ENCODE results near the gene STK26.
"Not testable (repeated sequence)": the region's sequence is repeated elsewhere in the genome, so short reads cannot be mapped to it uniquely, and the experiment has no call there.

STK26 gene

GRCh38 chrX:132094164-132094563 is 71.1 kb downstream of the STK26 start:
- H3K27ac ChIP-seq (ENCODE audit: low read depth, low read length, poor library complexity, severe bottlenecking), result no peak overlapping the region
- TF ChIP-seq CTCF (IDR thresholded peaks at IDR 0.05; ENCODE audit: low read length) (no peak), EZH2 (IDR thresholded peaks at IDR 0.05; ENCODE audit: borderline replicate concordance, low read length) (no peak)
- no peaks in the 10 kb centered on the region for H4K20me1 ChIP-seq (ENCODE audit: insufficient read depth, low read length)
- H3K4me3 ChIP-seq (ENCODE audit: low read depth, low read length, poor library complexity, severe bottlenecking), result no peak overlapping the region
- H3K79me2 ChIP-seq (ENCODE audit: insufficient read depth, low read length), result no peaks in the 10 kb centered on the region
- H3K4me1 ChIP-seq (ENCODE audit: insufficient read depth, low read length, severe bottlenecking), result no peaks in the 10 kb centered on the region
- H3K9me2 ChIP-seq (ENCODE audit: low read depth, low read length), result no peaks in the 10 kb centered on the region
- H3F3A ChIP-seq (ENCODE audit: insufficient read depth, low read length), result no peaks in the 10 kb centered on the region
- no peak overlapping the region for H3K4me2 ChIP-seq (ENCODE audit: low read length)
- H3K36me3 ChIP-seq (ENCODE audit: insufficient read depth, low read length), result no peaks in the 10 kb centered on the region
- H3K9ac ChIP-seq (ENCODE audit: low read length), result no peak overlapping the region
- H3K9me3 ChIP-seq (ENCODE audit: low read length), result no peaks in the 10 kb centered on the region
- H3K27me3 ChIP-seq (ENCODE audit: insufficient read depth, low read length), result no peaks in the 10 kb centered on the region
- H2AFZ ChIP-seq (ENCODE audit: low read length), result no peak overlapping the region

DNA sequence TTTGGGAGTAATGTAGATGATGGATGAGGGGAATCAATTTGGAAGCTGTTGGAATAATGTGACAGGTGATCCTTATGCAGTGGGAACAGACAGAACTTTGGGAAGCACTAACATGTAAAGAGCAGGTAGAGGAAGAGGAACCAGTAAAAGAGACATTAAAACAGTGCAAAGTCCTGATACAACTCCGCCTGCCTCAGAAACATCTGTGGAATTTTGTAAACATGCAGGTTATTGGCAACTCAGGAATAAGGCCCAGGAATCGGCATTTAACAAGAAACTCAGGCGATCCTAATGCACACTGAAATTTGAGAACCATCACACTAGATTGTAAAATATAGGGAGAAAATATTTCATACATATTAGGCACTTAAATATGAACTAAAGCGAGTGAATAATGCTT is 75.6 kb downstream of the STK26 start:
- H3K9me2 ChIP-seq (ENCODE audit: low read depth, low read length); H3K9ac ChIP-seq (ENCODE audit: low read length); H3K9me3 ChIP-seq (ENCODE audit: low read length); H3K36me3 ChIP-seq (ENCODE audit: insufficient read depth, low read length); H2AFZ ChIP-seq (ENCODE audit: low read length); H3F3A ChIP-seq (ENCODE audit: insufficient read depth, low read length); H4K20me1 ChIP-seq (ENCODE audit: insufficient read depth, low read length); H3K79me2 ChIP-seq (ENCODE audit: insufficient read depth, low read length); H3K27me3 ChIP-seq (ENCODE audit: insufficient read depth, low read length); H3K4me3 ChIP-seq (ENCODE audit: low read depth, low read length, poor library complexity, severe bottlenecking); H3K4me2 ChIP-seq (ENCODE audit: low read length); H3K27ac ChIP-seq (ENCODE audit: low read depth, low read length, poor library complexity, severe bottlenecking); H3K4me1 ChIP-seq (ENCODE audit: insufficient read depth, low read length, severe bottlenecking): not testable (repeated sequence)

DNA sequence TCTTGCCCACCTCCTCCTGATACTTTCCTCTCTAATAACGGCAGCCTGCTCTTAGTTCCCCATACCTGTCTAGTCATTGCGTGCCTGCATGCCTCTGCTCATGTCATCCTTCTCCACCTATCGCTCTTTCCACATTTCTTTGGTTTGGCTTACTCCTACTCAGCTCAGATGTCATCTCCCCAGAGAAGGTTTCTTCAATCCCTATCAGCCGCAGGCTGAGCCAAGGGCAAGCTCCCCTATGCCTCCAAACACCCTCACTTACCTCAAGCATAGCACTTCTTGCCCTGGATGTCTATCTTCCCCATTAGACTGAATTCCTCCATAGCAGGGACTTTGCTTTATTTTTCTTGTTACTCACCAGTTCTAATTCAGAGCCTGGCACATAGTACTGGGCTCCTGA is 78.1 kb downstream of the STK26 start:
- H3K27me3 ChIP-seq (ENCODE audit: insufficient read depth, low read length), result no peaks in the 10 kb centered on the region

More for the DNA sequence above, 78.1 kb downstream of the STK26 start:
- Histone ChIP-seq H3K9me3 (ENCODE audit: low read length) (no peaks in the 10 kb centered on the region), H3K9ac (ENCODE audit: low read length) (no peak overlapping the region), H3K4me1 (ENCODE audit: insufficient read depth, low read length, severe bottlenecking) (no peaks in the 10 kb centered on the region), H3K36me3 (ENCODE audit: insufficient read depth, low read length) (no peaks in the 10 kb centered on the region), H2AFZ (ENCODE audit: low read length) (no peak overlapping the region), H3F3A (ENCODE audit: insufficient read depth, low read length) (no peaks in the 10 kb centered on the region), H3K4me3 (ENCODE audit: low read depth, low read length, poor library complexity, severe bottlenecking) (no peak overlapping the region), H4K20me1 (ENCODE audit: insufficient read depth, low read length) (no peaks in the 10 kb centered on the region), H3K4me2 (ENCODE audit: low read length) (no peak overlapping the region), H3K79me2 (ENCODE audit: insufficient read depth, low read length) (no peaks in the 10 kb centered on the region), H3K27ac (ENCODE audit: low read depth, low read length, poor library complexity, severe bottlenecking) (no peak overlapping the region), H3K9me2 (ENCODE audit: low read depth, low read length) (no peaks in the 10 kb centered on the region)
- no peak for TF ChIP-seq EZH2 (IDR thresholded peaks at IDR 0.05; ENCODE audit: borderline replicate concordance, low read length)
- TF ChIP-seq CTCF (IDR thresholded peaks at IDR 0.05; ENCODE audit: low read length), result no peak
